K562 (cell line): ENCODE data around the gene ERMN. TPM values are rescaled to one million over a fixed set of nuclear protein-coding genes. Genes with fewer than 3 reads are reported as not detected.

Experiments
- ATAC-seq: fragments of 200-7000 bp; cut with Tn5 transposase; 3 replicates; pipeline ENCODE4 v1.9.1; 2020; ENCODE audit warnings: moderate library complexity
- BruUV-seq: library from RNA; stranded (reverse); fragments of 400-500 nt; replicated peaks from 2 replicates; lab custom pipeline; 2021; lab: Mats Ljungman, UMichigan
- CTCF ChIA-PET: fragments of 300-600 bp; formaldehyde crosslinking; extraction: SDS; loops from one replicate; lab custom pipeline; 2021; ENCODE audit warnings: low intra/inter-chr PET ratio; lab: Yijun Ruan, JAX
- POLR2A ChIA-PET: fragments of 300-600, 350-650 bp; sonication (Branson Sonifier 250); formaldehyde crosslinking; extraction: SDS; loops from one replicate; lab custom pipeline; 2021; ENCODE audit warnings: antibody characterized with exemption, inconsistent platforms; lab: Yijun Ruan, JAX
- DNase-seq, 4 experiments: peaks; one replicate each; pipeline versions ENCODE4 v3.0.0 to v3.0.0-alpha.2; 2011 to 2018; ENCODE audit warnings: low spot score in 3 of 4, mixed read lengths in 3 of 4; ENCODE audit errors: extremely low read depth in 1 of 4
- FAIRE-seq: peaks from 2 replicates; lab custom pipeline; 2011; peaks lifted over from hg19 to GRCh38; lab: Jason Lieb, UNC
- H2AFZ ChIP-seq: 2 replicates; pipeline ENCODE4 v1.6.0; 2011; ENCODE audit warnings: low read depth, low read length, control low read depth, inconsistent platforms
- H3K27ac ChIP-seq: fragments of 200-600 bp; 3 replicates; pipeline ENCODE4 v1.8.0; 2011; ENCODE audit warnings: low read depth, mild to moderate bottlenecking, control low read depth, inconsistent platforms, low read length, moderate library complexity, mixed read lengths; ENCODE audit errors: extremely low read depth
- H3K27me3 ChIP-seq, 2 experiments: fragments of 300-600 bp in 1 of 2; 2 replicates in 1 of 2; 3 replicates in 1 of 2; pipeline versions ENCODE4 v1.6.0 to v1.8.0; 2011; ENCODE audit warnings: inconsistent platforms in 2 of 2, low read length in 2 of 2, mild to moderate bottlenecking in 1 of 2, mixed read lengths in 1 of 2, moderate library complexity in 1 of 2; ENCODE audit not compliant: control insufficient read depth in 2 of 2, insufficient read depth in 2 of 2
- H3K36me3 ChIP-seq: fragments of 300-600 bp; 3 replicates; pipeline ENCODE4 v1.8.0; 2011; ENCODE audit warnings: mild to moderate bottlenecking, low read length, inconsistent platforms; ENCODE audit not compliant: control insufficient read depth, insufficient read depth
- H3K4me1 ChIP-seq, 2 experiments: fragments of 200-600 bp in 1 of 2; replicated peaks in 1 of 2; 2 replicates in 1 of 2; 3 replicates in 1 of 2; pipeline versions ENCODE4 v1.5.1 to v1.8.0; 2011; ENCODE audit warnings: inconsistent platforms in 2 of 2, low read length in 2 of 2, mild to moderate bottlenecking in 1 of 2, mixed read lengths in 1 of 2, moderate library complexity in 1 of 2; ENCODE audit not compliant: control insufficient read depth in 2 of 2, insufficient read depth in 2 of 2
- H3K4me2 ChIP-seq: 2 replicates; pipeline ENCODE4 v1.6.1; 2011; ENCODE audit warnings: low read length, control low read depth, inconsistent platforms, mixed read lengths; ENCODE audit not compliant: insufficient read depth
- H3K4me3 ChIP-seq: fragments of 200-600 bp; sonication (generic), shearing (Covaris generic); 2 replicates; pipeline ENCODE4 v1.5.1; 2016; ENCODE audit warnings: control low read depth, inconsistent platforms
- H3K79me2 ChIP-seq: fragments of 200-600 bp; 3 replicates; pipeline ENCODE4 v1.8.0; 2011; ENCODE audit warnings: low read length, inconsistent platforms; ENCODE audit not compliant: control insufficient read depth, insufficient read depth
- H3K9ac ChIP-seq, 2 experiments: 2 replicates each; pipeline versions ENCODE4 v1.6.0 to v1.6.1; 2011; ENCODE audit warnings: low read depth in 2 of 2, low read length in 2 of 2, control low read depth in 1 of 2, inconsistent platforms in 1 of 2, mild to moderate bottlenecking in 1 of 2, mixed read lengths in 1 of 2; ENCODE audit not compliant: insufficient read depth in 1 of 2
- H3K9me1 ChIP-seq: one replicate; pipeline ENCODE4 v1.6.0; 2011; ENCODE audit warnings: inconsistent platforms, mild to moderate bottlenecking, low read length, moderate library complexity; ENCODE audit not compliant: control insufficient read depth, insufficient read depth
- H3K9me3 ChIP-seq: replicated peaks from 2 replicates; pipeline ENCODE4 v1.5.1; 2011; ENCODE audit warnings: low read depth, low read length, inconsistent platforms; ENCODE audit not compliant: control insufficient read depth, insufficient read depth
- H4K20me1 ChIP-seq: replicated peaks from 2 replicates; pipeline ENCODE4 v1.6.1; 2011; ENCODE audit warnings: low read length, inconsistent platforms, mixed read lengths; ENCODE audit not compliant: control insufficient read depth, insufficient read depth
- ARNT ChIP-seq, 2 experiments: fragments of 450-650 bp; IDR thresholded peaks; 2 replicates each; pipeline ENCODE4 v1.6.1; 2016; ENCODE audit warnings: mild to moderate bottlenecking in 1 of 2
- ATF6 ChIP-seq: sonication (generic); formaldehyde crosslinking; IDR thresholded peaks from 2 replicates; pipeline ENCODE4 v1.4.0; 2020; ENCODE audit warnings: mild to moderate bottlenecking, missing genetic modification reagents
- DMBX1 ChIP-seq: fragments of 250-450 bp; sonication (Bioruptor Pico); IDR thresholded peaks from 2 replicates; pipeline ENCODE4 v1.8.0; 2022; ENCODE audit warnings: inconsistent platforms, mild to moderate bottlenecking, moderate library complexity, borderline replicate concordance
- E2F5 ChIP-seq: sonication (generic); formaldehyde crosslinking; IDR thresholded peaks from 2 replicates; pipeline ENCODE4 v1.8.0; 2022; ENCODE audit warnings: mild to moderate bottlenecking, missing genetic modification reagents
- EP400 ChIP-seq: fragments of 450-650 bp; IDR thresholded peaks from 2 replicates; pipeline ENCODE4 v1.6.1; 2017; ENCODE audit warnings: antibody characterized with exemption, mild to moderate bottlenecking, moderate library complexity
- MCM3 ChIP-seq: fragments of 450-650 bp; IDR thresholded peaks from 2 replicates; pipeline ENCODE4 v1.6.1; 2016
- SIN3A ChIP-seq, 2 experiments: fragments of 150-350 bp in 1 of 2; IDR thresholded peaks; 2 replicates each; pipeline ENCODE4 v1.6.1; 2011 to 2016; ENCODE audit warnings: borderline replicate concordance in 2 of 2, low read depth in 2 of 2, low read length in 2 of 2, mild to moderate bottlenecking in 2 of 2, moderate library complexity in 2 of 2; ENCODE audit not compliant: control insufficient read depth in 1 of 2
- SIX5 ChIP-seq, 2 experiments: IDR thresholded peaks; 2 replicates each; pipeline ENCODE4 v1.6.1; 2011; ENCODE audit warnings: low read length in 2 of 2, borderline replicate concordance in 1 of 2, low read depth in 1 of 2, mild to moderate bottlenecking in 1 of 2, moderate library complexity in 1 of 2; ENCODE audit not compliant: insufficient read depth in 1 of 2
- SMARCB1 ChIP-seq: IDR thresholded peaks from 2 replicates; pipeline ENCODE4 v1.6.1; 2011; ENCODE audit warnings: improper control_type of control experiment, low read depth; ENCODE audit not compliant: insufficient read length
- TBL1XR1 ChIP-seq, 2 experiments: IDR thresholded peaks; 2 replicates each; pipeline ENCODE4 v1.6.1; 2012; ENCODE audit warnings: improper control_type of control experiment in 2 of 2, low read length in 2 of 2, mild to moderate bottlenecking in 1 of 2
- TCFL5 ChIP-seq: fragments of 250-450 bp; sonication (Bioruptor Pico); conservative IDR thresholded peaks from 2 replicates; pipeline ENCODE4 v1.6.1; 2021; ENCODE audit warnings: mild to moderate bottlenecking, moderate library complexity, matching md5 sums
- YY1 ChIP-seq, 3 experiments: IDR thresholded peaks; 2 replicates each; pipeline ENCODE4 v1.6.1; 2011; ENCODE audit warnings: low read length in 2 of 3, mild to moderate bottlenecking in 2 of 3, moderate library complexity in 2 of 3, borderline replicate concordance in 1 of 3, control low read depth in 1 of 3, low read depth in 1 of 3; ENCODE audit not compliant: insufficient read depth in 3 of 3, insufficient replicate concordance in 2 of 3, control insufficient read depth in 1 of 3, insufficient read length in 1 of 3; ENCODE audit errors: extremely low read depth in 1 of 3
- ZFPM2 ChIP-seq: fragments of 250-450 bp; sonication (Bioruptor Pico); IDR thresholded peaks from 2 replicates; pipeline ENCODE4 v1.5.1; 2022; ENCODE audit warnings: mild to moderate bottlenecking
- ZNF668 ChIP-seq: fragments of 250-450 bp; sonication (Bioruptor Pico); IDR thresholded peaks from 2 replicates; pipeline ENCODE4 v1.8.0; 2022; ENCODE audit warnings: mild to moderate bottlenecking, inconsistent platforms
- WGBS: fragments of 100-300 bp; shearing (Covaris generic); methylation state at CpG from one replicate; pipeline ENCODE4 v1.1.6; 2016; ENCODE audit warnings: low coverage, mixed read lengths; ENCODE audit not compliant: insufficient coverage; ENCODE audit errors: missing lambda C conversion rate; 5-methylcytosine and 5-hydroxymethylcytosine counted together
- in situ Hi-C: fragments of 300-500 bp; cut with MboI; formaldehyde crosslinking; loops from 4 replicates; pipeline ENCODE4 v1.15.0; 2018; ENCODE audit warnings: inconsistent platforms, mixed read lengths
- intact Hi-C: fragments of 100-400 bp; cut with micrococcal nuclease; formaldehyde crosslinking; loops from 2 replicates; pipeline ENCODE4 v1.14.2; 2022
- polyA plus RNA-seq, 8 experiments: library from polyadenylated mRNA; depleted of rRNA in 4 of 8; stranded (reverse) in 5 of 8; unstranded in 3 of 8; fragments of >200 nt; fragmentation: Nextera tagmentation in 2 of 8; fragmentation: Illumina TruSeq in 1 of 8; extraction: Ambion mirVana in 2 of 8; extraction: Trizol in 1 of 8; gene quantifications; 2 replicates each; pipeline versions ENCODE4 v1.2.1 to v1.2.3, GENCODE V29; 2011 to 2014; ENCODE audit warnings: inconsistent platforms in 1 of 8, missing spikeins in 1 of 8
- total RNA-seq, 7 experiments: library from RNA; depleted of rRNA in 6 of 7; stranded (reverse); fragments of >200 nt in 6 of 7; fragmentation: Illumina TruSeq in 2 of 7; extraction: Trizol in 2 of 7; gene quantifications; 2 replicates each; pipeline versions ENCODE4 v1.2.1 to v1.2.3, GENCODE V29; 2011 to 2021; ENCODE audit warnings: low replicate concordance in 1 of 7

ERMN gene
- total and polyA plus RNA-seq, 9 of the 15 experiments (the other 6 are each of a cell fraction or from before 2014, with no cell fraction given): 0.03 to 0.11 (median 0.05) TPM; not detected in 3

- CTCF ChIA-PET: no interaction called here
- Histone ChIP-seq H3K27ac (no peak overlapping the region), H3K9me1 (no peaks in the 10 kb centered on the region), H3K36me3 (no peaks in the 10 kb centered on the region), H4K20me1 (no peaks in the 10 kb centered on the region), H3K4me2 (no peak overlapping the region), H3K27me3 (no peaks in the 10 kb centered on the region), H3K4me1 (peaks cover 0 to 10% of the 10 kb centered on the region in 2 experiments; a peak in 2 of 5 replicates), H3K9ac (no peak overlapping the region), H2AFZ (no peak overlapping the region), H3K9me3 (no peaks in the 10 kb centered on the region), H3K4me3 (no peak overlapping the region), H3K79me2 (no peaks in the 10 kb centered on the region)
- no peak for FAIRE-seq
- ATAC-seq: no peak
- TF ChIP-seq E2F5 (CRISPR knock-in tag) (no peak), MCM3 (no peak), TCFL5 (CRISPR knock-in tag) (no peak), ZNF668 (no peak), ARNT (IDR thresholded peaks at IDR 0.05) (no peak)
- no peak for DNase-seq
- intact Hi-C loops: no loop called here
- POLR2A ChIA-PET: no interaction called here
- no TSS peak for BruUV-seq
- in situ Hi-C loops: no loop called here
These were observed 5.2 kb downstream of the ERMN start for GRCh38 chr2:157320409-157320808.

- Histone ChIP-seq H3K27me3 (no peaks in the 10 kb centered on the region), H3K79me2 (no peaks in the 10 kb centered on the region), H4K20me1 (no peaks in the 10 kb centered on the region), H3K27ac (no peak overlapping the region), H3K9me1 (no peaks in the 10 kb centered on the region), H3K4me3 (no peak overlapping the region), H3K9me3 (no peaks in the 10 kb centered on the region), H3K9ac (no peak overlapping the region), H2AFZ (no peak overlapping the region), H3K4me2 (no peak overlapping the region), H3K4me1 (peaks cover 0 to 4% of the 10 kb centered on the region in 2 experiments; a peak in 2 of 5 replicates), H3K36me3 (no peaks in the 10 kb centered on the region)
- no peak for FAIRE-seq
- in situ Hi-C loops: no loop called here
- intact Hi-C loops: no loop called here
- no TSS peak for BruUV-seq
- POLR2A ChIA-PET: no interaction called here
- WGBS: 55% methylated on average over 2 of the region's 2 CpGs
- CTCF ChIA-PET: no interaction called here
- DNase-seq: no peak
- ATAC-seq: no peak
- TF ChIP-seq TBL1XR1 (IDR thresholded peaks at IDR 0.05; ENCODE audit: low read length in 2 of 2) (no peak), EP400 (no peak), DMBX1 (CRISPR knock-in tag) (no peak), ATF6 (CRISPR knock-in tag) (no peak), SMARCB1 (no peak), YY1 (IDR thresholded peaks at IDR 0.05; ENCODE audit: borderline replicate concordance in 1 of 3, control insufficient read depth in 1 of 3, extremely low read depth in 1 of 3, insufficient read depth in 3 of 3, insufficient read length in 1 of 3, insufficient replicate concordance in 2 of 3, low read depth in 1 of 3, low read length in 2 of 3) (no peak), SIX5 (IDR thresholded peaks at IDR 0.05; ENCODE audit: borderline replicate concordance in 1 of 2, insufficient read depth in 1 of 2, low read depth in 1 of 2, low read length in 2 of 2) (no peak), SIN3A (IDR thresholded peaks at IDR 0.05; ENCODE audit: borderline replicate concordance in 2 of 2, control insufficient read depth in 1 of 2, low read depth in 2 of 2, low read length in 2 of 2) (no peak), ZFPM2 (CRISPR knock-in tag) (no peak)
These were observed 5.8 kb downstream of the ERMN start for GRCh38 chr2:157319795-157320194.
